SK-N-SH treated with all-trans-retinoic acid at 6 μM for 48 hours (cell line): ENCODE data around the gene GNPAT.

Experiments
- OSR1 ChIP-seq: fragments of 250-450 bp; sonication (Bioruptor Pico); IDR thresholded peaks from 2 replicates; pipeline ENCODE4 v1.8.0; 2022; ENCODE audit warnings: moderate library complexity, mild to moderate bottlenecking, inconsistent platforms
- PATZ1 ChIP-seq: fragments of 250-450 bp; sonication (Bioruptor Pico); IDR thresholded peaks from 2 replicates; pipeline ENCODE4 v1.8.0; 2020; ENCODE audit warnings: mild to moderate bottlenecking, moderate library complexity, borderline replicate concordance
- ZC3H10 ChIP-seq: fragments of 250-450 bp; sonication (Bioruptor Pico); IDR thresholded peaks from 2 replicates; pipeline ENCODE4 v1.5.1; 2021; ENCODE audit warnings: mild to moderate bottlenecking, moderate library complexity

GRCh38 chr1:231219422-231220401, 21.3 kb upstream of the GNPAT start:
- TF ChIP-seq OSR1 (CRISPR knock-in tag) (no peak), PATZ1 (CRISPR knock-in tag) (no peak), ZC3H10 (CRISPR knock-in tag) (no peak)
